CD4-positive, alpha-beta T cell treated with Interferon gamma for 1 hour (primary cell): Measurements from ENCODE around the gene PCCA.
"Not testable (repeated sequence)": the region's sequence is repeated elsewhere in the genome, so short reads cannot be mapped to it uniquely, and the experiment has no call there.

ENCODE experiments used
- DNase-seq: peaks from one replicate; pipeline ENCODE4 v3.0.0-alpha.2; 2020

Gene PCCA

GRCh38 chr13:100563779-100564178 is 474.9 kb downstream of the PCCA start:
- DNase-seq: no peak

DNA sequence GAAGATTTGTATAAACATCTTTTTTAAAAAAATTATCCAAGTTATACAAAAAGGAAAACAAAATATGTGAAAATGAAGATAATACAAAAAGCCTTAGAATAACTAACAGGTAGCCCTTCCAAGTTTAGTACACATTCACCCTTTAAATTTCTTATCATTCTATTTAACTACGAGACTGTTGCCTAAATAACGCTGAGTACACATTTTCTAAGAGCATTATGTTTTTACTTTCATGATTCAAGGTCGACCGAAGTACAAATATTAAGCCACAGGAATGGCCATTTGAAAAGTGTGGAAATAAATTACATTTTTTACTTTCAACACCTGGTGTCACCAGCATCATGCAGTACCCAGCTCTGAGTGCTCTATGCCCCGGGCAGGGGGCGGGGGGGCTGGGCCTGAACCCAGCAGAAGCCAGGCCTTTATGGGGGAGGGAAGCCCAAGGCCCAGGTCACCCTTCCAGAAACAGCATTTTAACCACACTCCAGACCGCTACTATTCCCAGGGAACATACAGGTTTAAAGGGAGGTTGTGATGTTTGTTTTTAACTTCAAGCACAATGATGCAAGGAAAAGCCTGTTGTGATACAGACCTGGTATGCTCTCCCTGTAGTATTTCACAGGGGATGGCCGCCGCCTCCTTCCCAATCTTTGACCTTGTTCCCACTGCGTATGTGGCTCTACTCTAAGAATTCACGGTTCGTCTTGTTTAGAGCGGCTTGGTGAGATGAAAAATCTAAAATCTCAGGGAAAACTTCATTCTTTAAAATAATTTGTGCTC is 475.7 kb downstream of the PCCA start:
- no peak for DNase-seq

DNA sequence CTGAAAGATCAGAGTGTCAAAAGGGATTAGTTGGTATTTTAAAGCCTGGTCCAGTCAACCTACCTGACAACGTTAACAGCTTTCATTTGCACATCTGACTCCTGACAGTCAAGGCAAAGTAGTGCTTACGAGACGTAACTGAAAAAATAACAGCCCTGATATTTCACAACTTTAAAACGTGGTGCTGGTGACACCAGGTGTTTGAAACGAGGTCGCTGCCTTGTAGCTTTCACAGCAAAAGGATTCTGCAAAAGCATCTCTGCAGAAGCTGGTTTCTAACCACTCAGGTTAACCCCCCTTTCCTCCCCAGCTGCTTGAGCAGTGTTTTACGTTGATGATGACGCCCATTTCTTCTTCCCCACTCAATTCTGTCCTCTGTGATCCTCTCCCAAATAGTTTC is 476.4 kb downstream of the PCCA start:
- DNase-seq: no peak

DNA sequence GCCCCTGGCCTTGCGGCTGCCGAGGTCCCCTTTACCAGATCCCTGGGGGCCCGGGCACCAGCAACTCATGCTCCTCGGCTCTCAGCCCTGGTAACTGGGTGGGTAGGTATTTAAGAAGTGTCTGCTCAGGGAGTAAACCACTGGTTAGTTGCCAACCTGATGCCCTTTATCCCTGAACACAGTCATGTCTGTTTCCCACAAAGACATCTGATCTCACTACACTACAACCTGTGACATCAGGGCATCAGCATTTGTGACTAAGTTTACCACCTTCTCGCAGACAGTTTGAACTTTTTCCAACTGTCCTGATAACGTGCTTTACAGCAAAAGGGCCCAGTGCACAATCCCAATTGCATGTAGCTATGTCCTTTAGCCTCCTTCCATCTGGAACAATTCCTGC is 477.6 kb downstream of the PCCA start:
- no peak for DNase-seq

- peak; percentile 61 for DNase-seq
Measured at GRCh38 chr13:100573121-100573520, 484.2 kb downstream of the PCCA start.

GRCh38 chr13:100577239-100577638 is 488.3 kb downstream of the PCCA start:
- DNase-seq: not testable (repeated sequence)
